H1 (cell line): ENCODE results near the gene ABCA13. TPM values are rescaled to one million over a fixed set of nuclear protein-coding genes. Genes with fewer than 3 reads are reported as not detected.

Experiments
- BCL11A ChIP-seq, 2 experiments: IDR thresholded peaks; one replicate each; pipeline ENCODE4 v1.6.1; 2011; ENCODE audit warnings: low read depth in 2 of 2, low read length in 2 of 2, mild to moderate bottlenecking in 2 of 2
- CHD1 ChIP-seq: IDR thresholded peaks from 2 replicates; pipeline ENCODE4 v1.6.1; 2012; ENCODE audit warnings: low read depth, low read length, improper control_type of control experiment
- EZH2 ChIP-seq: fragments of 200-600 bp; sonication (generic); IDR thresholded peaks from 2 replicates; pipeline ENCODE4 v1.7.1; 2012; ENCODE audit warnings: low read depth, mild to moderate bottlenecking, moderate library complexity, low read length, inconsistent platforms; ENCODE audit not compliant: severe bottlenecking
- HDAC2 ChIP-seq, 2 experiments: fragments of 300-600 bp in 1 of 2; sonication (generic) in 1 of 2; IDR thresholded peaks; 2 replicates each; pipeline ENCODE4 v1.6.1; 2011 to 2012; ENCODE audit warnings: low read depth in 2 of 2, low read length in 2 of 2, mild to moderate bottlenecking in 2 of 2, moderate library complexity in 2 of 2, borderline replicate concordance in 1 of 2, inconsistent platforms in 1 of 2
- RXRA ChIP-seq: IDR thresholded peaks from 2 replicates; pipeline ENCODE4 v1.6.1; 2011; ENCODE audit warnings: low read depth, mild to moderate bottlenecking, low read length, moderate library complexity; ENCODE audit not compliant: insufficient read depth
- ZNF274 ChIP-seq: IDR thresholded peaks from 2 replicates; pipeline ENCODE4 v1.7.0; 2012; ENCODE audit warnings: low read length, borderline replicate concordance; ENCODE audit errors: extremely low read depth
- polyA plus RNA-seq, 7 experiments: library from polyadenylated mRNA; depleted of rRNA in 3 of 7; stranded (reverse) in 5 of 7; unstranded in 2 of 7; fragments of >200 nt in 5 of 7; fragments of 200-250 nt in 2 of 7; gene quantifications; 1 replicate in 5 of 7; 2 replicates in 1 of 7; 4 replicates in 1 of 7; pipeline versions ENCODE4 v1.2.1 to v1.2.3, GENCODE V29; 2011 to 2013; ENCODE audit warnings: missing spikeins in 2 of 7, mixed read lengths in 2 of 7
- total RNA-seq: library from RNA; stranded (reverse); fragmentation: NEBNext Ultra II Directional; extraction: Animal tissue kit (Norgen Biotek cat#: 25700); gene quantifications from 2 replicates; pipeline ENCODE4 v1.2.1, GENCODE V29; 2021

The ABCA13 gene
- total and polyA plus RNA-seq, 2 of the 8 experiments (the other 6 are each of a cell fraction or from before 2014, with no cell fraction given): 0.07 to 0.09 TPM

GRCh38 chr7:48540746-48541145 lies 369.5 kb downstream of the ABCA13 start (continued):
- no peak for TF ChIP-seq HDAC2 (IDR thresholded peaks at IDR 0.05; ENCODE audit: borderline replicate concordance in 1 of 2, low read depth in 2 of 2, low read length in 2 of 2)
- TF ChIP-seq ZNF274: no peak
- no peak for TF ChIP-seq CHD1
- TF ChIP-seq EZH2: no peak
- no peak for TF ChIP-seq RXRA
- TF ChIP-seq BCL11A (IDR thresholded peaks at IDR 0.05; ENCODE audit: low read depth in 2 of 2, low read length in 2 of 2): no peak
